HepG2 (cell line): ENCODE measurements around the gene SHC1. TPM values are rescaled to one million over a fixed set of nuclear protein-coding genes. Genes with fewer than 3 reads are reported as not detected.

Source experiments
- ATAC-seq: fragments of 200-7000 bp; cut with Tn5 transposase; 3 replicates; pipeline ENCODE4 v1.9.1; 2020; ENCODE audit warnings: mild to moderate bottlenecking, moderate library complexity
- BruUV-seq: library from RNA; stranded (reverse); fragments of 400-500 nt; replicated peaks from 2 replicates; lab custom pipeline; 2021; lab: Mats Ljungman, UMichigan
- CTCF ChIA-PET: fragments of 300-600 bp; formaldehyde crosslinking; extraction: SDS; loops from one replicate; lab custom pipeline; 2021; ENCODE audit warnings: low total read pairs, inconsistent platforms, low intra/inter-chr PET ratio; lab: Yijun Ruan, JAX
- POLR2A ChIA-PET: fragments of 350-600 bp; sonication (Branson Sonifier 250); formaldehyde crosslinking; loops from one replicate; lab custom pipeline; 2020; ENCODE audit warnings: antibody characterized with exemption, inconsistent platforms; lab: Yijun Ruan, JAX
- DNase-seq: peaks from one replicate; pipeline ENCODE4 v3.0.0-alpha.2; 2015; ENCODE audit warnings: low spot score
- FAIRE-seq: peaks from 3 replicates; lab custom pipeline; 2011; peaks lifted over from hg19 to GRCh38; lab: Jason Lieb, UNC
- H2AFZ ChIP-seq: one replicate; pipeline ENCODE4 v1.6.1; 2011; ENCODE audit warnings: low read length, inconsistent platforms
- H3K27ac ChIP-seq: fragments of 300-600 bp; 3 replicates; pipeline ENCODE4 v1.8.0; 2011; ENCODE audit warnings: mixed run types, mild to moderate bottlenecking, mixed read lengths, low read length, inconsistent platforms; ENCODE audit not compliant: insufficient read depth; ENCODE audit errors: extremely low read length
- H3K27me3 ChIP-seq, 2 experiments: fragments of 200-600 bp in 1 of 2; 2 replicates in 1 of 2; 3 replicates in 1 of 2; pipeline versions ENCODE4 v1.6.0 to v1.8.0; 2011; ENCODE audit warnings: low read length in 2 of 2, mild to moderate bottlenecking in 2 of 2, moderate library complexity in 2 of 2, inconsistent platforms in 1 of 2; ENCODE audit not compliant: insufficient read depth in 2 of 2, control insufficient read depth in 1 of 2
- H3K36me3 ChIP-seq, 2 experiments: fragments of 200-600 bp in 1 of 2; replicated peaks in 1 of 2; 2 replicates in 1 of 2; 3 replicates in 1 of 2; pipeline versions ENCODE4 v1.5.1 to v1.8.0; 2011; ENCODE audit warnings: low read length in 2 of 2, inconsistent platforms in 1 of 2; ENCODE audit not compliant: insufficient read depth in 2 of 2, control insufficient read depth in 1 of 2
- H3K4me1 ChIP-seq: 2 replicates; pipeline ENCODE4 v1.5.1; 2012; ENCODE audit warnings: low read length, inconsistent platforms; ENCODE audit not compliant: insufficient read depth
- H3K4me2 ChIP-seq: 2 replicates; pipeline ENCODE4 v1.6.0; 2011; ENCODE audit warnings: low read depth, low read length, inconsistent platforms
- H3K4me3 ChIP-seq, 3 experiments: fragments of 200-600 bp in 1 of 3; sonication (generic), shearing (Covaris generic) in 1 of 3; replicated peaks in 1 of 3; 2 replicates each; pipeline ENCODE4 v1.5.1; 2011 to 2016; ENCODE audit warnings: low read length in 3 of 3, inconsistent platforms in 2 of 3, low read depth in 2 of 3, mild to moderate bottlenecking in 2 of 3, control low read depth in 1 of 3, mixed read lengths in 1 of 3; ENCODE audit not compliant: insufficient read depth in 1 of 3
- H3K79me2 ChIP-seq: one replicate; pipeline ENCODE4 v1.6.1; 2011; ENCODE audit warnings: low read length, inconsistent platforms; ENCODE audit not compliant: insufficient read depth
- H3K9ac ChIP-seq: 2 replicates; pipeline ENCODE4 v1.6.0; 2011; ENCODE audit warnings: mild to moderate bottlenecking, low read depth, low read length, inconsistent platforms; ENCODE audit not compliant: insufficient read depth
- H3K9me3 ChIP-seq: 2 replicates; pipeline ENCODE4 v1.5.1; 2012; ENCODE audit warnings: mild to moderate bottlenecking, low read length
- H4K20me1 ChIP-seq: 2 replicates; pipeline ENCODE4 v1.6.0; 2011; ENCODE audit warnings: inconsistent platforms, mild to moderate bottlenecking, low read length, moderate library complexity; ENCODE audit not compliant: insufficient read depth
- CHD4 ChIP-seq: fragments of 200-600 bp; sonication (generic); IDR thresholded peaks from 2 replicates; pipeline ENCODE4 v1.7.0; 2017; ENCODE audit warnings: mild to moderate bottlenecking, low read length, borderline replicate concordance
- HNRNPL ChIP-seq: fragments of 200-400 bp; formaldehyde crosslinking; IDR thresholded peaks from 2 replicates; pipeline ENCODE4 v1.6.1; 2017; ENCODE audit warnings: mild to moderate bottlenecking, low read depth, low read length
- MEIS1 ChIP-seq: sonication (generic); formaldehyde crosslinking; IDR thresholded peaks from 2 replicates; pipeline ENCODE4 v1.9.0; 2021; ENCODE audit warnings: mild to moderate bottlenecking, missing genetic modification reagents, moderate library complexity, borderline replicate concordance
- NFATC3 ChIP-seq: sonication (generic); formaldehyde crosslinking; IDR thresholded peaks from 2 replicates; pipeline ENCODE4 v1.5.1; 2020; ENCODE audit warnings: mild to moderate bottlenecking, missing genetic modification reagents
- NR2F2 ChIP-seq: IDR thresholded peaks from 2 replicates; pipeline ENCODE4 v1.6.1; 2012; ENCODE audit warnings: low read depth, inconsistent platforms, borderline replicate concordance
- PHF8 ChIP-seq: sonication (generic); formaldehyde crosslinking; IDR thresholded peaks from 2 replicates; pipeline ENCODE4 v1.5.0; 2020; ENCODE audit warnings: missing genetic modification reagents
- POGZ ChIP-seq: sonication (generic); formaldehyde crosslinking; IDR thresholded peaks from 2 replicates; pipeline ENCODE4 v1.4.0; 2020; ENCODE audit warnings: mild to moderate bottlenecking, missing genetic modification reagents
- SIN3B ChIP-seq: fragments of 150-350 bp; IDR thresholded peaks from 2 replicates; pipeline ENCODE4 v1.6.1; 2014; ENCODE audit warnings: low read length
- SRSF4 ChIP-seq: fragments of 200-400 bp; formaldehyde crosslinking; IDR thresholded peaks from one replicate; pipeline ENCODE4 v1.6.1; 2018; ENCODE audit warnings: mild to moderate bottlenecking, low read depth, low read length, moderate library complexity; ENCODE audit not compliant: poor library complexity, severe bottlenecking
- U2AF2 ChIP-seq: fragments of 200-400 bp; formaldehyde crosslinking; IDR thresholded peaks from 2 replicates; pipeline ENCODE4 v1.6.1; 2017; ENCODE audit warnings: low read depth, mild to moderate bottlenecking, low read length
- ZFX ChIP-seq: sonication (generic); formaldehyde crosslinking; IDR thresholded peaks from 2 replicates; pipeline ENCODE4 v1.4.0; 2020; ENCODE audit warnings: mild to moderate bottlenecking, low read depth, missing genetic modification reagents, moderate library complexity
- ZNF136 ChIP-seq: sonication (generic); formaldehyde crosslinking; IDR thresholded peaks from 2 replicates; pipeline ENCODE4 v1.8.1; 2022; ENCODE audit warnings: low read depth, mild to moderate bottlenecking, moderate library complexity, missing genetic modification reagents
- ZNF549 ChIP-seq: sonication (generic); formaldehyde crosslinking; IDR thresholded peaks from 2 replicates; pipeline ENCODE4 v1.5.0; 2020; ENCODE audit warnings: missing genetic modification reagents
- ZNF607 ChIP-seq: sonication (generic); formaldehyde crosslinking; IDR thresholded peaks from 2 replicates; pipeline ENCODE4 v1.5.1; 2020; ENCODE audit warnings: missing genetic modification reagents, mild to moderate bottlenecking, borderline replicate concordance
- ZNF672 ChIP-seq: sonication (generic); formaldehyde crosslinking; IDR thresholded peaks from 2 replicates; pipeline ENCODE4 v1.8.1; 2022; ENCODE audit warnings: missing genetic modification reagents
- WGBS: methylation state at CpG from one replicate; pipeline ENCODE4 v1.1.6; 2017; ENCODE audit warnings: low lambda C conversion rate; 5-methylcytosine and 5-hydroxymethylcytosine counted together
- in situ Hi-C: cut with HindIII; loops from 2 replicates; pipeline ENCODE4 v1.10.0; 2017; ENCODE audit warnings: low pct_unique_long_range_greater_than_20kb; ENCODE audit not compliant: extremely low pct_ligation_motif_present
- intact Hi-C: fragments of 100-400 bp; cut with micrococcal nuclease; formaldehyde crosslinking; loops from one replicate; pipeline ENCODE4 v1.10.0; 2022; ENCODE audit not compliant: unreplicated experiment
- polyA plus RNA-seq, 8 experiments: library from polyadenylated mRNA; depleted of rRNA in 3 of 8; stranded (reverse) in 7 of 8; unstranded in 1 of 8; fragments of >200 nt; fragmentation: Illumina TruSeq in 4 of 8; extraction: Trizol in 4 of 8; gene quantifications; 2 replicates each; pipeline versions ENCODE4 v1.2.1 to v1.2.3, GENCODE V29; 2011 to 2016; ENCODE audit warnings: low read depth in 4 of 8, missing spikeins in 1 of 8, mixed read lengths in 1 of 8; ENCODE audit not compliant: insufficient read depth in 1 of 8
- total RNA-seq, 5 experiments: library from RNA; depleted of rRNA; stranded (reverse); fragments of >200 nt; fragmentation: Illumina TruSeq; extraction: Trizol; gene quantifications; 2 replicates each; pipeline ENCODE4 v1.2.3, GENCODE V29; 2016; ENCODE audit warnings: low read depth in 1 of 5
- TF ChIP-seq, protein P1 (sequence below): sonication (generic); formaldehyde crosslinking; IDR thresholded peaks from 2 replicates; pipeline ENCODE4 v1.5.0; 2020; ENCODE audit warnings: mild to moderate bottlenecking, missing genetic modification reagents, moderate library complexity
- TF ChIP-seq, protein P2 (sequence below): sonication (generic); formaldehyde crosslinking; IDR thresholded peaks from 2 replicates; pipeline ENCODE4 v1.4.0; 2020; ENCODE audit warnings: missing genetic modification reagents, mild to moderate bottlenecking, borderline replicate concordance
- TF ChIP-seq, protein P3 (sequence below): sonication (generic); formaldehyde crosslinking; IDR thresholded peaks from 2 replicates; pipeline ENCODE4 v1.5.0; 2020; ENCODE audit warnings: mild to moderate bottlenecking, missing genetic modification reagents

The SHC1 gene
- total and polyA plus RNA-seq, 2 of the 13 experiments (the other 11 are each of a cell fraction or from before 2014, with no cell fraction given), result 52.0 to 137 TPM

DNA sequence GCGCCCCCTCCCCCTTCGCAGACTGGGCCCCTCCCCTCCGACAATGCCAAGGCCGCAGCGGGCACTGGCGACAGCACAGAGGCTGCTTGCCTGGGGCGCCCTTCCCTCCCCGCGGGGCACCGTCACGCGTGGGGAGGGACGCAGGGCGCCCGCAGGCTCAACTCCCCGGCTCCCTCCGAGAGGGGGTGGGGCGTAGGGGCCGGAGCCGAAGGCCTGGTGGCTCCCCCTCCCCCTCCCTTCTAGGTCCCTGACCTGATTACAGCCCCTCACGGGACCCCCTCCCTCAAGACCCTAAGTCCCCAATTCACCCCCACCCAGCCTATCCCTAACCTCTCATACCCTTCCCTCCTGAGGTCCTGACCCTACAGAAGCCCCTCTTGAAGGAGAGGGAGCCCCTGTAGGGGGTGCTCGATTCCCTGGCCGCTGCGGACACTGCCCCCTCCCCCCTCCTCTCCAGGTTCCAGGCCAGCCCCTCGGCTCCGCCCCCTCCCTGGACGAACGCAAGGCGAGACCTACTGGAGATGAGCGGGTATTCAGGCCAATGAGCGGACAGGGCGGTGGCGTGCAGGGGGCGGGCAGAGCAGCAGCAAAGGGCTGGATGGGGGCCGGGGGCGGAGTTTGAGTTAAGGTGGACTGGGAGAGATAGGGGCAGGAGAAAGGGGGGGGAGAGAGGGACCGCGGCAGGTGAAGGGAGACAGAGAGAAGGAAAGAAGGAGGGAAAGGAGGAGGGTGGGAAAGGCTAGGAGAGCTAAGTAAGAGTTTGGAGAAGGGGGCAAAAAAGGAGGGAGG lies 31.3 kb upstream of the SHC1 start (continued):
- TF ChIP-seq HNRNPL (peak; percentile 66; the same call in 1 of the 2 replicates), PHF8 (peak; percentile 60), NR2F2 (0 out of 2 replicates have a peak, but pooled peaks have one; percentile 8), U2AF2 (peak; percentile 90)
- TF ChIP-seq, protein P1, sequence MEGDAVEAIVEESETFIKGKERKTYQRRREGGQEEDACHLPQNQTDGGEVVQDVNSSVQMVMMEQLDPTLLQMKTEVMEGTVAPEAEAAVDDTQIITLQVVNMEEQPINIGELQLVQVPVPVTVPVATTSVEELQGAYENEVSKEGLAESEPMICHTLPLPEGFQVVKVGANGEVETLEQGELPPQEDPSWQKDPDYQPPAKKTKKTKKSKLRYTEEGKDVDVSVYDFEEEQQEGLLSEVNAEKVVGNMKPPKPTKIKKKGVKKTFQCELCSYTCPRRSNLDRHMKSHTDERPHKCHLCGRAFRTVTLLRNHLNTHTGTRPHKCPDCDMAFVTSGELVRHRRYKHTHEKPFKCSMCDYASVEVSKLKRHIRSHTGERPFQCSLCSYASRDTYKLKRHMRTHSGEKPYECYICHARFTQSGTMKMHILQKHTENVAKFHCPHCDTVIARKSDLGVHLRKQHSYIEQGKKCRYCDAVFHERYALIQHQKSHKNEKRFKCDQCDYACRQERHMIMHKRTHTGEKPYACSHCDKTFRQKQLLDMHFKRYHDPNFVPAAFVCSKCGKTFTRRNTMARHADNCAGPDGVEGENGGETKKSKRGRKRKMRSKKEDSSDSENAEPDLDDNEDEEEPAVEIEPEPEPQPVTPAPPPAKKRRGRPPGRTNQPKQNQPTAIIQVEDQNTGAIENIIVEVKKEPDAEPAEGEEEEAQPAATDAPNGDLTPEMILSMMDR, result peak; percentile 71

DNA sequence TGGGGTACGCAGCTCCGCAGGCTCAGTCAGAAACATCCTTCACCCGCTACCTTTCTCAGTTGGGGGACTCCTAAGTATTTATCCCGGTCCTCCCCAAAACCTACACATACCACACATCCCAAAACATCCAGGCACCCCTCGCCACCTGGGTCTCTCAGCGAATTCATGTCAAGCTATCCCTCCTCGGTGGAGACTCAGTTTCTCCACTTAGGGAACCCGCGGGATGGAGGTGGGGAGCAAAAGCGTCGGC lies 30.8 kb upstream of the SHC1 start:
- no peak overlapping the region for H2AFZ ChIP-seq
- TF ChIP-seq ZNF136 (CRISPR knock-in tag), result 0 out of 2 replicates have a peak, but pooled peaks have one; percentile 3
- 0 out of 2 replicates have a peak, but pooled peaks have one; percentile 7 for TF ChIP-seq ZFX
- no peak for TF ChIP-seq SIN3B
- TF ChIP-seq NFATC3, result no peak
- TF ChIP-seq POGZ (CRISPR knock-in tag), result no peak
- TF ChIP-seq ZNF607 (CRISPR knock-in tag), result no peak
- TF ChIP-seq SRSF4, result no peak
- TF ChIP-seq ZNF672 (CRISPR knock-in tag), result peak; percentile 23; the same call in 1 of the 2 replicates
- TF ChIP-seq, protein P2, sequence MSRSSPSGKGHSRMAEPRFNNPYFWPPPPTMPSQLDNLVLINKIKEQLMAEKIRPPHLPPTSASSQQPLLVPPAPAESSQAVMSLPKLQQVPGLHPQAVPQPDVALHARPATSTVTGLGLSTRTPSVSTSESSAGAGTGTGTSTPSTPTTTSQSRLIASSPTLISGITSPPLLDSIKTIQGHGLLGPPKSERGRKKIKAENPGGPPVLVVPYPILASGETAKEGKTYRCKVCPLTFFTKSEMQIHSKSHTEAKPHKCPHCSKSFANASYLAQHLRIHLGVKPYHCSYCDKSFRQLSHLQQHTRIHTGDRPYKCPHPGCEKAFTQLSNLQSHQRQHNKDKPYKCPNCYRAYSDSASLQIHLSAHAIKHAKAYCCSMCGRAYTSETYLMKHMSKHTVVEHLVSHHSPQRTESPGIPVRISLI (CRISPR knock-in tag), result no peak
- TF ChIP-seq, protein P3, sequence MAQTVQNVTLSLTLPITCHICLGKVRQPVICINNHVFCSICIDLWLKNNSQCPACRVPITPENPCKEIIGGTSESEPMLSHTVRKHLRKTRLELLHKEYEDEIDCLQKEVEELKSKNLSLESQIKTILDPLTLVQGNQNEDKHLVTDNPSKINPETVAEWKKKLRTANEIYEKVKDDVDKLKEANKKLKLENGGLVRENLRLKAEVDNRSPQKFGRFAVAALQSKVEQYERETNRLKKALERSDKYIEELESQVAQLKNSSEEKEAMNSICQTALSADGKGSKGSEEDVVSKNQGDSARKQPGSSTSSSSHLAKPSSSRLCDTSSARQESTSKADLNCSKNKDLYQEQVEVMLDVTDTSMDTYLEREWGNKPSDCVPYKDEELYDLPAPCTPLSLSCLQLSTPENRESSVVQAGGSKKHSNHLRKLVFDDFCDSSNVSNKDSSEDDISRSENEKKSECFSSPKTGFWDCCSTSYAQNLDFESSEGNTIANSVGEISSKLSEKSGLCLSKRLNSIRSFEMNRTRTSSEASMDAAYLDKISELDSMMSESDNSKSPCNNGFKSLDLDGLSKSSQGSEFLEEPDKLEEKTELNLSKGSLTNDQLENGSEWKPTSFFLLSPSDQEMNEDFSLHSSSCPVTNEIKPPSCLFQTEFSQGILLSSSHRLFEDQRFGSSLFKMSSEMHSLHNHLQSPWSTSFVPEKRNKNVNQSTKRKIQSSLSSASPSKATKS (CRISPR knock-in tag), result no peak
- TF ChIP-seq ZNF549 (CRISPR knock-in tag), result no peak
- peak; percentile 85; the same call in 1 of the 2 replicates for TF ChIP-seq CHD4
- TF ChIP-seq MEIS1 (CRISPR knock-in tag), result 0 out of 2 replicates have a peak, but pooled peaks have one; percentile 3

More for the DNA sequence above, 30.8 kb upstream of the SHC1 start:
- ChIA-PET POLR2A (interaction anchor here (0.6 to 6.7 kb wide), 25 partner anchors 8 to 442 kb away, joined by 3 to 90 read pairs (median 6); partner anchors contain the start of genes ADAM15, FLAD1, LENEP and PBXIP1), CTCF (interaction anchor here (1.8 to 6.8 kb wide), 2 partner anchors 16 to 82 kb away, joined by 4 to 54 read pairs; no protein-coding TSS in a partner anchor)
- H4K20me1 ChIP-seq, result no peaks in the 10 kb centered on the region
- ATAC-seq, result no peak
- no TSS peak for BruUV-seq
- no peak for DNase-seq
- peaks cover 38% of the 10 kb centered on the region for H3K4me1 ChIP-seq
- peak overlapping the region; percentile 70 to 86 (median 84) for H3K4me3 ChIP-seq
- intact Hi-C loops (loop anchor here (1.0 to 5.0 kb wide), 3 partner anchors 16 to 444 kb away; partner anchors contain the start of genes PYGO2 and UBE2Q1), in situ Hi-C loops (no loop called here)
- no peaks in the 10 kb centered on the region; a peak in 1 of 5 replicates for H3K27me3 ChIP-seq
- H3K27ac ChIP-seq, result peak overlapping the region; percentile 97
- H3K4me2 ChIP-seq, result peak overlapping the region; percentile 100
- no peaks in the 10 kb centered on the region for H3K9me3 ChIP-seq
- 0% methylated on average over 11 of the region's 11 CpGs for WGBS
- H3K9ac ChIP-seq, result peak overlapping the region; percentile 83
- FAIRE-seq, result no peak
- no peaks in the 10 kb centered on the region for H3K36me3 ChIP-seq
- peaks cover 22% of the 10 kb centered on the region for H3K79me2 ChIP-seq
